D721Med (cell line): Measurements from ENCODE around the gene MYOM1.

Source experiments
- DNase-seq: peaks from one replicate; pipeline ENCODE4 v3.0.0; 2011; ENCODE audit warnings: low spot score; ENCODE audit not compliant: insufficient read length
- FAIRE-seq: peaks from 2 replicates; lab custom pipeline; 2011; peaks lifted over from hg19 to GRCh38; lab: Jason Lieb, UNC
- TF ChIP-seq, protein P1 (sequence below): IDR thresholded peaks from 2 replicates; pipeline ENCODE4 v1.5.1; 2012; ENCODE audit warnings: mild to moderate bottlenecking, control low read depth; ENCODE audit not compliant: insufficient read depth; ENCODE audit errors: missing control alignments

Gene MYOM1

DNA sequence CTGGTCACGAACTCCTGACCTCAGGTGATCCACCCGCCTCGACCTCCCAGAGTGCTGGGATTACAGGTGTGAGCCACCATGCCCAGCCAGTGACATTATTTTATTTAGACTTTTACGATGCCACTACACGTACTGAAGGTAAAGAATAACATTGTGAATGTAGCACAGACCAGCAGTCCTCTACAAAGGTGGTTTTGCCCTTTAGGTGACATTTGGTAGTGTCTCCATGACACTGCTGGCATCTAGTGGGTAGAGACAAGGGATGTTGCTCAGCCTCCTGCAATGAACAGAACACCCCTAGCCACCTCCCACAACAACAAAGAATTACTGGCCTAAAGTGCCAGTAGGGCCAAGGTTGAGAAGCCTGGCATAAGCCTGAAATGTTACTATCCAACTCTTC lies 69.5 kb downstream of the MYOM1 start:
- TF ChIP-seq, protein P1, sequence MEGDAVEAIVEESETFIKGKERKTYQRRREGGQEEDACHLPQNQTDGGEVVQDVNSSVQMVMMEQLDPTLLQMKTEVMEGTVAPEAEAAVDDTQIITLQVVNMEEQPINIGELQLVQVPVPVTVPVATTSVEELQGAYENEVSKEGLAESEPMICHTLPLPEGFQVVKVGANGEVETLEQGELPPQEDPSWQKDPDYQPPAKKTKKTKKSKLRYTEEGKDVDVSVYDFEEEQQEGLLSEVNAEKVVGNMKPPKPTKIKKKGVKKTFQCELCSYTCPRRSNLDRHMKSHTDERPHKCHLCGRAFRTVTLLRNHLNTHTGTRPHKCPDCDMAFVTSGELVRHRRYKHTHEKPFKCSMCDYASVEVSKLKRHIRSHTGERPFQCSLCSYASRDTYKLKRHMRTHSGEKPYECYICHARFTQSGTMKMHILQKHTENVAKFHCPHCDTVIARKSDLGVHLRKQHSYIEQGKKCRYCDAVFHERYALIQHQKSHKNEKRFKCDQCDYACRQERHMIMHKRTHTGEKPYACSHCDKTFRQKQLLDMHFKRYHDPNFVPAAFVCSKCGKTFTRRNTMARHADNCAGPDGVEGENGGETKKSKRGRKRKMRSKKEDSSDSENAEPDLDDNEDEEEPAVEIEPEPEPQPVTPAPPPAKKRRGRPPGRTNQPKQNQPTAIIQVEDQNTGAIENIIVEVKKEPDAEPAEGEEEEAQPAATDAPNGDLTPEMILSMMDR = no peak
- no peak for FAIRE-seq
- no peak for DNase-seq

- no peak for DNase-seq
- FAIRE-seq = peak; percentile 61
- TF ChIP-seq, protein P1 = no peak
These were observed 70.7 kb downstream of the MYOM1 start for GRCh38 chr18:3148930-3149535.

- TF ChIP-seq, protein P1 = no peak
- FAIRE-seq (no peak), DNase-seq (no peak)
These were observed 71.7 kb downstream of the MYOM1 start for GRCh38 chr18:3147935-3148554.

DNA sequence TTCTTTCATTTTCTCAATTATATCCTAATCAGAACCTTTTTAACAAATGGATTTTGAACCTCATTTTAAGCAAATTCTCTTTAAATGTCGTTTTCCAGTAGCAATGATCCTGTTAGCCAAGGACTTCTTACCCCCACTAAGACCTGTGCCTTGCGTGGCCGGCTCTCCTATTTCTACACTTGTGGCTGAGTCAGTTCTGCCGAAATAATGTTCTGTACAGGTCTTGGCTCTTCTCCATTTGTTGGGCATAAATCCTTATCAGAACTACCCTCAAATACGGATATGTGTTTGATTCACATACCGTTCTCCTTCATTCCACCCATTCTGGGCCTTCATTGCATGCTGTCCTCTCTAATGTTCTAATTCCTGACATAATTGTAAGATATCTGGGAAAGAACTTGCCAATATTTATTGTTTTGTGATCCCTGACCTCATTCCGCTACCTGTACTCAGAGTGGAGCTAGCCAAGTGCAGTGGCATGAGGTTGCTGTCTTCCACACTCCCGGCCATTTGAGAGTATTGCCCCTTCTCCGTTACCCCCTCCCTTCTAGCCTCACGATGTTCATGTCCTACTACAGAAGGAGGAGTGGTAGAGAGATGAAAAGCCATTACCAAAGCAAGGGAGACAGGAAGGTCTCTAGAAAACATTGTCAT lies 78.7 kb downstream of the MYOM1 start:
- FAIRE-seq = no peak
- TF ChIP-seq, protein P1 = no peak
- no peak for DNase-seq

GRCh38 chr18:3140342-3140741 lies 79.4 kb downstream of the MYOM1 start:
- DNase-seq = no peak
- no peak for FAIRE-seq

DNA sequence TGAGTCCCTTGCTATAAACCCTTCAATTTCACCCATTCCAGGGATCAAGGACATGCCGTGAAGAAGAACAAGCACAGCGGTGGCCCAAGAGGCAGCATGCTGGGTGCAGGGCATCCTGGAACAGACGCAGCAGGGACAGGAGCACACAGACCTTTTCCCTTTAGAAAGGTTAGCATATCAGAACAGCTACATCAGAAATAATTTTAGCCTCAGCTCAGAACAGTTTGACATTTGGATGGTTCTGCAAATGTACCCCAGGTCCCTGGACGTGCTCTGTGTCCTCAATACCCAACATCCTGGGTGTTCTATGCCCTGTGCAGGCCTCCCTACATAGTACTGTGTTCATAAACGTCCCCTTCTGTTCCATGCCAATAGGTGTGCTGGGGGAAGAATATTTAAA lies 80.4 kb downstream of the MYOM1 start:
- no peak for FAIRE-seq
- no peak for DNase-seq
- TF ChIP-seq, protein P1 = no peak

More at GRCh38 chr18:3140342-3140741, 79.4 kb downstream of the MYOM1 start:
- TF ChIP-seq, protein P1 = no peak

DNA sequence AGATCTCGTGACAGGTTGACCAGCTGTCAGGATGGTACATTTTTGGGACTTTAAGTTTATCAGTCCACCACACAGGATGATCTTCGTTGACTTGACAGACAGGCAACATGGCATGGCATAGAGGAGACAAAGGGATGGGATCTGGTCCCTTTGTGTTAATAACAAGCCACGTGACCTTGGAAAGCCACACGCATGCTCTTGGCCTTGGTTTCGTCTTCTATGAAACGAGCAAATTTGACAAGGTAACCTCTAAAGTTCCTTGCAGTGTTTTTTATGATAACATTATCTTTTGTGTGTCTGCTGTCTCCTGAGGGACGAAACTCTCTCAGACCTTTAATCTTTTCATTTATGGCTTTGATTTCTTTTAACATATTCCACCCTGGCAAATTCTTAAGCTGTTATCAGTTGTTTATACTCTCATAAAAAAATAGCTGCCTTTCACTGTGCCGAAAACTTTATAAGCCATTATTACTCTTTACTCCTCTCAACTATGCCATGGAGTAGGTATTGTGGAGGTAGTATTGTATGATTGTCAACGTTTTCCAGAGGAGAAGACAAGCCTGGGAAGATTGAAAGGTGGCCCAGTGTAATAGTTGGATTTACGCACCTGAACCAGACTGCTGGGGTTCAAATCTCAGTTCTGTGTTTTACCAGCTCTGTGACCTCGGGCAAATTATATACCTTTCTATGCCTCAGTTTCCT lies 81.3 kb downstream of the MYOM1 start:
- DNase-seq (no peak), FAIRE-seq (no peak)
- TF ChIP-seq, protein P1 = no peak
